Spinal cord (tissue), 10 donors: ENCODE measurements around the gene PPP2CA. TPM values are rescaled to one million over a fixed set of nuclear protein-coding genes. Genes with fewer than 3 reads are reported as not detected.

Experiments
- DNase-seq, 6 donors: peaks; one replicate each; pipeline versions ENCODE4 v3.0.0 to v3.0.0-alpha.2; 2013 to 2015; ENCODE audit warnings: low spot score in 6 of 6, low read depth in 4 of 6
- H3K27ac ChIP-seq: one replicate; pipeline ENCODE4 v1.5.1; 2013; ENCODE audit warnings: low read depth, low read length, control low read depth
- H3K27me3 ChIP-seq: one replicate; pipeline ENCODE4 v1.6.1; 2013; ENCODE audit warnings: low read length; ENCODE audit not compliant: control insufficient read depth, insufficient read depth
- H3K36me3 ChIP-seq: one replicate; pipeline ENCODE4 v1.6.1; 2013; ENCODE audit warnings: low read length; ENCODE audit not compliant: control insufficient read depth, insufficient read depth
- H3K4me1 ChIP-seq: one replicate; pipeline ENCODE4 v1.6.1; 2013; ENCODE audit warnings: low read length; ENCODE audit not compliant: control insufficient read depth, insufficient read depth
- H3K4me3 ChIP-seq: one replicate; pipeline ENCODE4 v1.5.1; 2013; ENCODE audit warnings: low read depth, low read length, control low read depth
- H3K9me3 ChIP-seq: one replicate; pipeline ENCODE4 v1.6.1; 2013; ENCODE audit warnings: low read length; ENCODE audit not compliant: control insufficient read depth, insufficient read depth
- WGBS: methylation state at CpG from one replicate; pipeline ENCODE4 v1.1.5; 2013; ENCODE audit warnings: missing lambda C conversion rate; ENCODE audit not compliant: insufficient coverage; 5-methylcytosine and 5-hydroxymethylcytosine counted together
- polyA plus RNA-seq, 2 donors: library from polyadenylated mRNA; unstranded; fragments of 120-200 nt; gene quantifications; one replicate each; pipeline ENCODE4 v1.2.1, GENCODE V29; 2013; ENCODE audit not compliant: insufficient read length in 2 of 2
- small RNA-seq: library from RNA; depleted of rRNA; stranded (forward); fragments of <200 nt; gene quantifications from one replicate; pipeline ENCODE3, GENCODE V24; 2014; ENCODE audit warnings: low replicate concordance
- total RNA-seq, 2 donors: library from RNA; depleted of rRNA in 1 of 2; stranded (reverse); fragments of 120-200 nt in 1 of 2; fragments of >200 nt in 1 of 2; gene quantifications; one replicate each; pipeline versions ENCODE4 v1.2.3 to v1.2.4, GENCODE V29; 2013 to 2014
- donor health status: healthy.

PPP2CA gene
- total and polyA plus RNA-seq, 4 donors, result 94.1 to 325 (median 228) TPM

GRCh38 chr5:134145041-134145757 lies 80.7 kb downstream of the PPP2CA start:
- Histone ChIP-seq H3K27ac (no peak overlapping the region), H3K4me3 (no peak overlapping the region), H3K4me1 (peaks cover 32% of the 10 kb centered on the region), H3K9me3 (no peaks in the 10 kb centered on the region), H3K36me3 (peaks cover 69% of the 10 kb centered on the region), H3K27me3 (no peaks in the 10 kb centered on the region)
- WGBS, result no CpG with 5 or more reads among the region's 1 CpG
- DNase-seq, result no peak

Small RNAs within 50 kb of the gene (small RNA-seq; reads per million reads assigned to genes)
- gene MIR3661, result not detected

Other genes starting within 250 kb of the PPP2CA start
- 100 to 1,000 TPM; 180 to 211 TPM for gene VDAC1, start 221.1 kb downstream of the PPP2CA start, total RNA-seq
- gene VDAC1, start 221.1 kb downstream of the PPP2CA start, polyA plus RNA-seq, result 100 to 1,000 TPM; 225 to 230 TPM
- 1 to 10 TPM in 1 of 2 donors, under 1 TPM in 1; 0.79 to 6.2 TPM for gene TCF7, start 111.4 kb downstream of the PPP2CA start, total RNA-seq
- gene TCF7, start 111.4 kb downstream of the PPP2CA start, polyA plus RNA-seq, result 1 to 10 TPM; 7.5 to 9.4 TPM
- gene SKP1, start 49.1 kb downstream of the PPP2CA start, total RNA-seq, result 100 to 1,000 TPM; 355 to 382 TPM
- gene SKP1, start 49.1 kb downstream of the PPP2CA start, polyA plus RNA-seq, result 100 to 1,000 TPM; 810 to 859 TPM
- gene CDKL3, start 141.1 kb upstream of the PPP2CA start, total RNA-seq, result 1 to 10 TPM; 7.8 TPM
- gene CDKL3, start 141.1 kb upstream of the PPP2CA start, polyA plus RNA-seq, result 10 to 100 TPM in 1 of 2 donors, 1 to 10 TPM in 1; 8.1 to 12.0 TPM
- gene UBE2B, start 145.5 kb upstream of the PPP2CA start, total RNA-seq, result 10 to 100 TPM; 20.8 to 79.5 TPM
- 100 to 1,000 TPM; 113 to 123 TPM for gene UBE2B, start 145.5 kb upstream of the PPP2CA start, polyA plus RNA-seq
- 10 to 100 TPM; 42.6 to 48.1 TPM for gene CDKN2AIPNL, start 185.8 kb upstream of the PPP2CA start, total RNA-seq
- 10 to 100 TPM; 54.0 to 69.3 TPM for gene CDKN2AIPNL, start 185.8 kb upstream of the PPP2CA start, polyA plus RNA-seq